WI38 (cell line): ENCODE data around the gene NAA16.
"Not testable (repeated sequence)": the region's sequence is repeated elsewhere in the genome, so short reads cannot be mapped to it uniquely, and the experiment has no call there.

Experiments
- H3K4me3 ChIP-seq: 2 replicates; pipeline ENCODE4 v1.5.1; 2011; ENCODE audit warnings: low read depth, mild to moderate bottlenecking, control low read depth, low read length
- TF ChIP-seq, protein P1 (sequence below): IDR thresholded peaks from 2 replicates; pipeline ENCODE4 v1.5.1; 2012; ENCODE audit warnings: low read depth, mild to moderate bottlenecking, control low read depth, low read length

The NAA16 gene

DNA sequence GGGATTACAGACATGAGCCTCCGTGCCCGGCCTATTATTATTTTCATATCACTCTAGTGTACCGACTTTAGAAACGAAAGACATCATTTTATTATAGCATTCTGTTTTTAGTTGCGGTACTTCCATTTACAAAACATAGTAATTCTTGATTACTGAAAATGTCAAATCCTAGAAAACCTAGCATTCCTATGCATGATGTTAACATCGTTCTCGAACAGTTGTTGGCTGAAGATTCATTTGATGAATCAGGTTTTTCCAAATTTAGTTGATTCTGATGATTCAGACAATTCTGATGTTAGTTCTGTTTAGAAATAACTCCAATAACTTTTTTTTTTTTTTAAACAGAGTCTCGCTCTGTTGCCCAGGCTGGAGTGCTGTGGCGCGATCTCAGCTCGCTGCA is 36.2 kb upstream of the NAA16 start:
- TF ChIP-seq, protein P1, sequence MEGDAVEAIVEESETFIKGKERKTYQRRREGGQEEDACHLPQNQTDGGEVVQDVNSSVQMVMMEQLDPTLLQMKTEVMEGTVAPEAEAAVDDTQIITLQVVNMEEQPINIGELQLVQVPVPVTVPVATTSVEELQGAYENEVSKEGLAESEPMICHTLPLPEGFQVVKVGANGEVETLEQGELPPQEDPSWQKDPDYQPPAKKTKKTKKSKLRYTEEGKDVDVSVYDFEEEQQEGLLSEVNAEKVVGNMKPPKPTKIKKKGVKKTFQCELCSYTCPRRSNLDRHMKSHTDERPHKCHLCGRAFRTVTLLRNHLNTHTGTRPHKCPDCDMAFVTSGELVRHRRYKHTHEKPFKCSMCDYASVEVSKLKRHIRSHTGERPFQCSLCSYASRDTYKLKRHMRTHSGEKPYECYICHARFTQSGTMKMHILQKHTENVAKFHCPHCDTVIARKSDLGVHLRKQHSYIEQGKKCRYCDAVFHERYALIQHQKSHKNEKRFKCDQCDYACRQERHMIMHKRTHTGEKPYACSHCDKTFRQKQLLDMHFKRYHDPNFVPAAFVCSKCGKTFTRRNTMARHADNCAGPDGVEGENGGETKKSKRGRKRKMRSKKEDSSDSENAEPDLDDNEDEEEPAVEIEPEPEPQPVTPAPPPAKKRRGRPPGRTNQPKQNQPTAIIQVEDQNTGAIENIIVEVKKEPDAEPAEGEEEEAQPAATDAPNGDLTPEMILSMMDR: no peak
- no peak overlapping the region for H3K4me3 ChIP-seq

DNA sequence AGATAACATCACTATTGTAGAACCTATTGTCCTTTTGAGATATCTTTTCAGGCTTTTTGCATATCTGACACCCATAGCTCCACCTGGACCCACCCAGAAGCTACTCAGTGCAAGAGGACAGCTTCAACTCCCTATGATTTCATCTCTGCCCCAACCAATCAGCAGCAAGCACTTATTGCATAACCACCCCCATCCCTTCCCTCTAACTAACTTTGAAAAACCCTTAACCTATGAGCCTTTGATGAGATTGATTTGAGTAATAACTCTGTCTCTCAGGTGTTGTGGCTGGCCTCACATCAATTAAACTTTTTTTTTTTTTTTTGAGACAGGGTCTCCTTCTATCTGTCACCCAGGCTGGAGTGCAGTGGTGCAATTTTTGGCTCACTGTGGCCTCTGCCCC is 34.2 kb upstream of the NAA16 start:
- TF ChIP-seq, protein P1: no peak
- H3K4me3 ChIP-seq: no peak overlapping the region

DNA sequence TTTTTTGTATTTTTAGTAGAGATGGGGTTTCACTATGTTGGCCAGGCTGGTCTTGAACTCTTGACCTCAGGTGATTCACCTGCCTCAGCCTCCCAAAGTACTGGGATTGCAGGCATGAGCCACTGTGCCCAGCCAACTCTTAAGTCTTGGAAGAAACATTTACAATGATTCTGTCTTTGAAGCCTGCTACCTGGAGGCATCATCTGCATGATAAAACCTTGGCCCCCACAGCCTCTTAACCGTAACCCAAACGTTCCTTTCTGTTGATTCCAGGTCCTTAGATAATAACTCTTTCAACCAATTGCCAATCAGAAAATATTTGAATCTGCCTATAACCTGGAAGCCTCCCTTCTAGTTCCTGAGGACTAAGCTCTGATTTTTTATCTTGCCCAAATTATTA is 31.9 kb upstream of the NAA16 start:
- H3K4me3 ChIP-seq: not testable (repeated sequence)

DNA sequence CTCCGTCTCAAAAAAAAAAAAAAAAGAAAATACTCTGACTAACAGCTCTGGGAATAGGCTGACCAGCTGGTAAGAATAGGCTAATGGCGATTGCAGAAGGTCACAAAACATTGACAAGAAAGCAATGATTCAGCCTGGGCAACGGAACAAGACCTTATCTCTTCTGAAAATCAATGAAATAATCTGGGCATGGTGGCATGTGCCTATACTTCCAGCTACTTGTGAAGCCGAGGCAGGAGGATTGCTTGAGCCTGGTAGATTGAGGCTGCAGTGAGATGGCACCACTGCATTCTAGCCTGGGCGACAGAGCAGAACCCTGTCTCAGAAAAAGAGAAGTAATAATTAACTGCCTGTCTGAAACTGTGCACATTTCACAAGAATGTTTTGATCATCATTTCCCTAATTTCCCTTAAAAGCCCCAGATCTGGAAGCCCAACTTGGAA is 28.9 kb upstream of the NAA16 start:
- H3K4me3 ChIP-seq: no peak overlapping the region
- TF ChIP-seq, protein P1: no peak

DNA sequence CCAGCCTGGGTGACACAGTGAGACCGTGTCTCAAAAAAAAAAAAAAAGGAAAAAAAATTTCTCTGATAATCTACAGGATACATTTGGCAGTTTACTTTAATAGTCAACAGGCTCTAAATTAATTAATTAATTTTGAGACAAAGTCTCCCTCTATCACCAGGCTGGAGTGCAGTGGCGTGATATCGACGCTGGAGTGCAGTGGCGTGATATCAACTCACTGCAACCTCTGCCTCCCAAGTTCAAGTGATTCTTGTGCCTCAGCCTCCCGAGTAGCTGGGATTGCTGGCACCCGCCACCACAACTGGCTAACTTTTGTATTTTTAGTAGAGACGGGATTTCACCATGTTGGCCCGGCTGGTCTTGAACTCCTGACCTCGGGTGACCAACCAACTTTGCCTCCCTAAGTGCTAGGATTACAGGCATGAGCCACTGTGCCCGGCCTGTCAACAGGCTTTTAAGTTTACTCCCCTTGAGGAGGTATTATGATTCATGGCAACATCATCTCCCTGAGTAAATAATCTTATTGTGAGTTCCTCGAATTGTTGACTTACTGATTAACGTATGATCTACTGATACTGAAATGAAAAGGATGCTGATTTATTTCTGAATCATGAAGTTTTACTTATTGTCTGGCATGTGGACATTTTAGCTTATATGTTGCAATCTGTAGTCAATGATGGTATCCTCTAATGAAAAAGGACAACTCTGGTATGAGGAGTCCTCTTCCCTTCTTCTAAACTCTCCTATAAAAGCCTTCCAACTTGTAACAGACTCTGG is 26.4 kb upstream of the NAA16 start:
- H3K4me3 ChIP-seq: no peak overlapping the region
- TF ChIP-seq, protein P1: no peak

DNA sequence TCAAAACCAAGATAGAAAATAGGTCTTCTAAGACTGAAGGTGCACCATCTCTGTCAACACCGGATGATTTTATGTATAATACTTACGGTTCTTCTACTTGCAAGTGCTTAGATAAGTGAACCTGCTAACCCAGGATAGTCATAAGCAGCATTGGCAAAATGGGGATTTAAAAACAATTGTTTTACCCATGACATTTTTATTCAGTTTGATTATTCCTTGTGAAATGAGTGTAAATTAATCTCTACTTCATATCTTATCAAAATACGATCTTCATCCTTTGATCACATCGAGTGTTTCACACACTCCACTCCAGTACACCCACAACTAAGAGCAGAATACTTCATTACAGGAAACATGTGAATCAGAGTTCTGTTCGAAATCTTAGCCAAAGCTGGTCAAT is 24.7 kb upstream of the NAA16 start:
- H3K4me3 ChIP-seq: no peak overlapping the region
- TF ChIP-seq, protein P1: no peak

DNA sequence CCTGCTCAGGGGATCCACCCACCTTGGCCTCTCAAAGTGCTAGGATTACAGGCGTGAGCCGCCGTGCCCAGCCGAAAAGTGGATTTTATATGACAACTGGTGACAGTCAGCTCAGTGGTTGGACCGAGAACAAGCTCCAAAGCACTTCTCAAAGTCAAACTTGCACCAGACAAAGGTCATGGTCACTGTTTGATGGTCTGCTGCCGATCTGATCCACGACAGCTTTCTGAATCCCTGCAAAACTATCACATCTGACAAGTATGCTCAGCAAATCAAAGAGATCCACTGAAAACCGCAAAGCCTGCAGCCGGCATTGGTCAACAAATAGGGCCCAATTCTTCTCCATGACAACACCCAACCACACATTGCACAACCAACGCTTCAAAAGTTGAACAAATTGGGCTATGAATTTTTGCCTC is 21.6 kb upstream of the NAA16 start:
- TF ChIP-seq, protein P1: no peak
- no peak overlapping the region for H3K4me3 ChIP-seq

DNA sequence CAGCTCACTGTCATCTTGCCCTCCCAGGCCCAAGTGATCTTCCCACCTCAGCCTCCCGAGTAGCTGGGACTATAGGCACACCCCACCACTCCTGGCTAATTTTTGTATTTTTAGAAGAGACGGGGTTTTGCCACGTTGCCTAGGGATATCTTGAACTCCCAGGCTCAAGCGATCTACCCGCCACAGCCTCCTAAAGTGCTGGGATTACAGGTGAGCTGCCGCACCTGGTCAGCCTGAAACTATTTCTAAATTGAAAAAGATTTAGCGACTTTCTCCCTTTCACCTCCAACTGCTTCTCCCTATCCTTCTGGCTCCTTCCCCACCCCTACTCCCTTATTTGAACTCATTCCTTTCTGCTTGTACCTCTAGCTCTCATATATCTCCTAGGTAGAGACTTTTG is 19.8 kb upstream of the NAA16 start:
- TF ChIP-seq, protein P1: no peak
- no peak overlapping the region for H3K4me3 ChIP-seq
